GM21447 (cell line): ENCODE measurements around the gene HHIPL1.
"Not testable (repeated sequence)": the region's sequence is repeated elsewhere in the genome, so short reads cannot be mapped to it uniquely, and the experiment has no call there.

Source experiments
- ATAC-seq: cut with Tn5 transposase; IDR thresholded peaks from one replicate; pipeline ENCODE4 v1.9.1; 2021; ENCODE audit not compliant: unreplicated experiment

HHIPL1 gene

GRCh38 chr14:99633141-99633540, 11.8 kb upstream of the HHIPL1 start:
- no peak for ATAC-seq

- ATAC-seq: no peak
Measured at GRCh38 chr14:99633918-99634317, 11.0 kb upstream of the HHIPL1 start.

- no peak for ATAC-seq
Measured at GRCh38 chr14:99634443-99634842, 10.5 kb upstream of the HHIPL1 start.

- ATAC-seq: no peak
Measured at GRCh38 chr14:99635116-99635515, 9.8 kb upstream of the HHIPL1 start.

GRCh38 chr14:99636487-99636886, 8.4 kb upstream of the HHIPL1 start:
- ATAC-seq: no peak

GRCh38 chr14:99637624-99638023, 7.3 kb upstream of the HHIPL1 start:
- no peak for ATAC-seq

GRCh38 chr14:99642771-99643170, 2.2 kb upstream of the HHIPL1 start:
- ATAC-seq: not testable (repeated sequence)

- ATAC-seq: no peak
Measured at GRCh38 chr14:99643343-99643742, 1.6 kb upstream of the HHIPL1 start.

- ATAC-seq: no peak
Measured at GRCh38 chr14:99644035-99644587, 818 bp upstream of the HHIPL1 start.

GRCh38 chr14:99645545-99646505, 896 bp downstream of the HHIPL1 start:
- ATAC-seq: no peak

- no peak for ATAC-seq
Measured at GRCh38 chr14:99647411-99647810, 2.5 kb downstream of the HHIPL1 start.

GRCh38 chr14:99648027-99648784, 3.3 kb downstream of the HHIPL1 start:
- ATAC-seq: no peak

- no peak for ATAC-seq
Measured at GRCh38 chr14:99649219-99649618, 4.3 kb downstream of the HHIPL1 start.

GRCh38 chr14:99649643-99650042, 4.7 kb downstream of the HHIPL1 start:
- ATAC-seq: no peak

- no peak for ATAC-seq
Measured at GRCh38 chr14:99650189-99650588, 5.3 kb downstream of the HHIPL1 start.

- ATAC-seq: no peak
Measured at GRCh38 chr14:99651953-99652746, 7.2 kb downstream of the HHIPL1 start.

GRCh38 chr14:99654235-99654985, 9.5 kb downstream of the HHIPL1 start:
- no peak for ATAC-seq

- no peak for ATAC-seq
Measured at GRCh38 chr14:99655521-99655920, 10.6 kb downstream of the HHIPL1 start.

GRCh38 chr14:99656171-99656570, 11.2 kb downstream of the HHIPL1 start:
- no peak for ATAC-seq

- no peak for ATAC-seq
Measured at GRCh38 chr14:99657645-99658155, 12.8 kb downstream of the HHIPL1 start.
